KOPT-K1 (cell line): Measurements from ENCODE around the gene FAM83G.
"Not testable (repeated sequence)": the region's sequence is repeated elsewhere in the genome, so short reads cannot be mapped to it uniquely, and the experiment has no call there.

ENCODE experiments used
- H3K27ac ChIP-seq: fragments of 200-600 bp; sonication (generic); 2 replicates; pipeline ENCODE4 v1.5.1; 2016; ENCODE audit warnings: antibody characterized with exemption, mild to moderate bottlenecking, low read depth, low read length; ENCODE audit not compliant: poor library complexity, severe bottlenecking
- H3K36me3 ChIP-seq: fragments of 200-600 bp; sonication (generic); 2 replicates; pipeline ENCODE4 v1.5.1; 2017; ENCODE audit warnings: antibody characterized with exemption, mild to moderate bottlenecking, low read length, moderate library complexity; ENCODE audit not compliant: insufficient read depth
- H3K9me3 ChIP-seq: fragments of 200-600 bp; sonication (generic); 2 replicates; pipeline ENCODE4 v1.5.1; 2017; ENCODE audit warnings: antibody characterized with exemption, low read length, mild to moderate bottlenecking; ENCODE audit not compliant: insufficient read depth, poor library complexity, severe bottlenecking

FAM83G gene

DNA sequence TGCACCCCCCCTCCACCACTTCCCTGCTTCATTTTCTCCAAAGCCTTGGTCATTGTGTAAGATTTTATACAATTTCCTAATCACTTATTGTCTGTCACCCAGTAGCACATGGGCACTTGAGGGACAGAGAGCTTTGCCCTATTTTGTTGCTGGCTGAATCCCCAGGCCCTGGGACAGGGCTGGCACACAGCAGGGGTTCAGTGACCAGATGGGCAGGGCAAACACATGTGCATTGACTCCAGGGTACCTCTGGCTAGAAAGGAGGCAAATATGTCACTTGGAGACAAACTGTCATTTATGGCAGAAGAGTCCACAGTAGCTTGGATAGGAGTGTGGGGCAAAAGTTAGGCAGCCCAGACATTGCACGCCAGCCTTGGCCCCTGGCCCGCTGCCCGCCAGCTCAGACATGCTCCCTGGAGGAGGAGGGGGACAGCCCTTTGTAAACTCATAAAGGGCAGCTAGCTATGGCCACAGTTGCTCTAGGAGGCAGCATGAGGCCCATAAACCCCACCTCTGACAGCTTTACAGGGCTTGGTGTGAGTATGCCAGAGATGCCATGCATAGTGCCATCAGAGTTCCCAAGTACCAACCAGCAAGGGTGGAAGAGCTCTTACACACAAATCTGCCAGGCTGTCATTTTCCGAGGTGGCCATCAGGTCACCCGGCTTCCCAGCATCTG lies 26.3 kb upstream of the FAM83G start:
- not testable (repeated sequence) for H3K27ac ChIP-seq, H3K36me3 ChIP-seq, H3K9me3 ChIP-seq

DNA sequence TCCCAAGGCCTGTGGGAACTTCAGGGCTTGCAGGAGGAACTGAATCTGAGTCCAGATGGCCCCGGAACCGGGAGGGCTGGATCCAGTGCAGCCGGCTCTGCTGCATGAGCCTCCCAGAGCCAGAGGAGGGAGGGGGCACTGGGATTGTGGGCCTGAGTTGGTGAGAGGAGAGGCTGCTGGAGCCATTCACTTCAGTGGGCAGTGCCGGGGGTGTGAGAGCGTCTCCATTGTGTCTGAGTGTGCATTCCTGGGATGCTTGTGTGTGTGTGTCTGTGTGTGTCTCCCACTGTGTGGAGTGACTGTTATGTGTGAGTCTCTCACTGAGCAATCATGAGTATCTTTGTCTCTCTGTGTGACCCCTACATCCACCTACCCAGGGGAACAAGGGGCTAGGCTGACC lies 25.2 kb upstream of the FAM83G start:
- H3K27ac ChIP-seq, H3K36me3 ChIP-seq: not testable (repeated sequence)

DNA sequence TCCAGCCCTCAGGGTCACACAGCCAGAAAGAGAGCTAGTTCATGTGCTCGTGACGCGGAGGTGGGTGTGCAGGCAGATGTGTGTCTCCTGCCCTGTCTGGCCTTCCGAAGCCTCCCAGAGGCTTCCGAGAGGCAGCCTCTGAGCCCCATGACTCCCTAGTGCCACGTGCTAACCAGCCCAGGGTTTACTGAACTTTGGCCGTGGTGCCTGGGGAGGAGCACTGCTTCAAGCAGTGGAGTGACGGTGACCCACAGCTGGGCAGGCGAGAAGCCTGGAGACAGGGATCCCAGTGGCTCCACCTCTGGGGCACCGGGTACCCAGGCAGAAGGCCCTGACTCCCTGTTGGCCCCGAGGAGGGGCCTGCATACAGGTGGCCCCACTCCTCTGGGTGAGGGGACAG lies 24.1 kb upstream of the FAM83G start:
- not testable (repeated sequence) for H3K27ac ChIP-seq, H3K9me3 ChIP-seq, H3K36me3 ChIP-seq

More for the DNA sequence above, 25.2 kb upstream of the FAM83G start:
- not testable (repeated sequence) for H3K9me3 ChIP-seq

DNA sequence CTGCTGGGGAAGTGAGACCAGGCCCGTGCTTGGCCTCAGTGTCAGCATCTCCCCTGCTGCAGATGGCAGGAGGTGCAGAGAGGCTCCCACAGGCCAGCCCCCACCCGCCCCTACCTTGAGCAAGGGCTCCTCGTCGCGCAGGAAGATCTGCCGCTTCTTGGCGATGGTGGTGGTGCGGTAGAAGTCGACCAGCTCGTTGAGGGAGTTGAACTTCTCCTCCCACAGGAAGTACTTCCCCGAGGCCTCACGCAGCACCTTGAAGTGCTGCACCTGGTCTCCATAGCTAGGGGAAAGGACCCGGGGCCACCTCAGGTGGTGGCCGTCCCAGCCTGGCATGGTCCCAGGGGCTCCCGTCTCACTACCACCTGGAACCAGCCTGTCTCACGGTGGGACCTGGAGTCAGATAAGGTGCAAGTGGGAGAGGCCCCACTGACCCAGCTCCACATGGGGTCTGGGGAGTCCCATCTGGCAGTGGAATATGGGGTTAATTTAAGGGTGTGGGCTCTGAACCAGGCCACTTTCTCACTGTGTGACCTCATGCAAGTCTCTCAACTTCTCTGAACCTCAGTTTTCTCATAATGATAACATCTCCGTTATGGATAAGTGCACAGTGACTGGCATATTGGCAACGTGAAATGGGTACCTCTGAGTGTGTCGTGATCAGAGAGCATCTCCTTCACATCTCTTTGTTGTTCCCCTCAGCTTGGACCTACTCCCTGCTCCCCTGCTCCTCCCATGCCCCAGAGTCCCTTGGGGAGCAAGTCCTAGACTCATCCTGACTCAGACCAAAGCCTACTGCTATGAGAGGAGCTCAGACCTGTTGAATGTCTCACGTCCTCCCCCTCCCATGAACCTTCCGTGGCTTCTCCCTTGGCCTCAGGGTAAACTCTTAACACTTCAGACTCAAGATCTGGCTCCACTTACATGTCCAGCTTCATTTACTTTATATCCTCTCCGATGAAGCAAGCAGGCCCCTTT lies 19.8 kb upstream of the FAM83G start:
- H3K9me3 ChIP-seq, result no peaks in the 10 kb centered on the region
- peaks cover 25% of the 10 kb centered on the region for H3K36me3 ChIP-seq
- H3K27ac ChIP-seq, result peak overlapping the region; percentile 33

DNA sequence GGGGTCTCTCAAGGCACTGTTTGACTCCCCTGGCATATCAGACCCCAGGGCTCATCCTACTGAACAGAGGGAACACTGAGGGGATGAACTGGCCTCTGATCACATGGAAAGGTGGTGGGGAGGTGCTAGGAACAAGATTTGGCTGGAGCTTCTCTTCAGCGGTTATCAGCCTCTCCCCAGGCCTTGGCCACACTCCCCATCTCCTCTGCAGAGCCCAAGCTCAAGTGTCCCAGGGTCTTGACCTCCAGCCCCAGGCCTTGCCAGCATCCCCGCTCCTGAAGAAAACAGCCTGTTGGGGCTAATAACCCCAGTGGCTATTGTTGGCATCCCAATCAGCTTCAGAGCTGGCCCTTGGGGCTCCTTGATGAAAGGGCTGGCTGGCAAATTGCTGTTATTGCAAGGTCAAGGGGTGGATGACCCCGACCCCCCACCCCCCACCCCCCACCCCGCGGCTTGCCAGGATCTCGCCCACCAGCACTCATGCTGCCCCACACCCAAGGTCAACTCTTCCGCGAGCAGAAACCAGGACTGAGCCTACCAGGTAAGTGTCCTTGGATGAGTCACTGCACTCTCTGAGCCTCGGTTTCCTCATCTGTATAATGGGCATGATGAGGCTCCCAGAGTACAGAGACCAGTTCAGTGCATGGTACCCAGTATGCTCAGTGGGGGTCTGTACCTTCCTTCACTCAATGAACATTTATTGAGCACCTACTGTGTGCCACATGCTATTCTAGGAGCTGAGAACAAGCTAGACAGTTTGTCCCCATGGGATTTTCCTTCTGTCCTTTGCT lies 18.8 kb upstream of the FAM83G start:
- Histone ChIP-seq H3K9me3 (no peaks in the 10 kb centered on the region), H3K27ac (peak overlapping the region; percentile 33), H3K36me3 (peaks cover 25% of the 10 kb centered on the region)

DNA sequence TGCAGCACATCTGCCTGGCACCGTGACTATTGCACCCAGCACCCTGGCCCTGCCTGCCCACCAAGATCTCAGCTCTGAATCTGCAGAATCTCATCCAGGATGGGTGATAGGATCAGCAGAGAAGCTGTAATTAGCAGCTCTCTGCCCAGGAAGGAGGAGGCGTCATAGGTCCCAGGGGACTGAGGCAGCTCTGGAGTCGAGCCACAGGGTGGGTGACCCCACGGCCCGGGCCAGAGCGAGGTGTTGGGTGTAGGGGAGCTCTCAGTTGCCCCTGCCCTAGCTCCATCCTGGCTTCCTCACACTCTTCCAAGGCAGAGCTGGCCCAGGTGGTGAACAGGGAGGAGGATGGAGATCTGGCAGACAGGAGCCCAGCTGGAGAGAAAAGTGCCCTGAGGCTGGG lies 18.2 kb upstream of the FAM83G start:
- peaks cover 25% of the 10 kb centered on the region for H3K36me3 ChIP-seq
- H3K27ac ChIP-seq, result no peak overlapping the region
- H3K9me3 ChIP-seq, result no peaks in the 10 kb centered on the region

DNA sequence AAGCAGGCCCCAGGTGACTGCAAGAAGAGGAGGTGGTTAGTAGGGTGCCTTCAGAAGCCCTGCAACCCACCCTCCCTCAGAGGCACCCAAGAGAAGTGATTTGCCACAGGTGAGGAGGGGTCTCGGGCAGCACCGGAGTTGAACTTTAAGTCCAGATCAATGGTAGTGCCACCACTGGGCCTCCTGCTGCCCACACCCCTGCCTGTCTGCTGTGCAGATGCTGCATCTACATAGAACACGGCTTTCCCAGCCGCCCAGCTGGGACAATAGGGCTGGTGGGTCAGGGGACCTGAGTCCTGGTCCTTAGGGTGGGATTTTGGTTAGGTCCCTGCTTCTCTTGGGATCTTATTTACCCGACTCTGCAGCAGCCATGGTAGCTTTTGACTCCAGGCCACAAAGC lies 17.6 kb upstream of the FAM83G start:
- Histone ChIP-seq H3K9me3 (no peaks in the 10 kb centered on the region), H3K27ac (no peak overlapping the region), H3K36me3 (peaks cover 25% of the 10 kb centered on the region)

- peaks cover 25% of the 10 kb centered on the region for H3K36me3 ChIP-seq
- no peaks in the 10 kb centered on the region for H3K9me3 ChIP-seq
- no peak overlapping the region for H3K27ac ChIP-seq
Observed at GRCh38 chr17:19021622-19022083, 17.1 kb upstream of the FAM83G start.

DNA sequence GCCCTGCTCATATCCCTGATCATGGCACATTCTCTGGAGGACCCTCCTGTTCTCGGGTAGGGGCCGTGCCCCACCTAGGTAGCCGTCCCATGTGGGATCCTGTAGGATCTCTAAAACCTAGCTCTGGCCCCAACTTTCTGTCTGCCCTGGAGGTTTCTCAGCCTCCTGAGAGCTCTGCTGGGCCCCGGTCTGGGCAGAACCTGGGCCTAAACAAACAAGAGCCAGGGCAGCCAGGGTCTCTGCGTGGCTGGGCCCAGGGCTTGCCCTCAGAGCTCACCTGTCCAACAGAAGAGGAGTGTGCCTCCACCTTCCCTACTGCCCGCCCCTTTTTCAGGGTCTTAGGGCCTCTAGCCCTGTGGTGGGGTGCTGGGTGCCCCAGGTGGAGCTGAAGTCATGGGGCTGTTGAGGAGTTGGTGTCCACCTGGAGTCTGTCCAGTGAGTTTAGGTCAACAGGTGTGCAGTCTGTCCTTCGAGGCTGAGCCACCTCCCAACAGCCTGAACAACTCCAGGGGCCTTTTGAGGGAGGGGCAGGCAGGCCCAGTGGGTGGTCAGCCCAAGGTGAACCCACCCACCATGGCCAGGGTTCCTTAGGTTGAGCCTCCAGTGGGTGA lies 16.6 kb upstream of the FAM83G start:
- H3K36me3 ChIP-seq, result peaks cover 25% of the 10 kb centered on the region

GRCh38 chr17:19020016-19020415 lies 15.5 kb upstream of the FAM83G start:
- peaks cover 25% of the 10 kb centered on the region for H3K36me3 ChIP-seq
- H3K27ac ChIP-seq, result no peak overlapping the region
- H3K9me3 ChIP-seq, result no peaks in the 10 kb centered on the region

More for the DNA sequence above, 16.6 kb upstream of the FAM83G start:
- not testable (repeated sequence) for H3K27ac ChIP-seq, H3K9me3 ChIP-seq

DNA sequence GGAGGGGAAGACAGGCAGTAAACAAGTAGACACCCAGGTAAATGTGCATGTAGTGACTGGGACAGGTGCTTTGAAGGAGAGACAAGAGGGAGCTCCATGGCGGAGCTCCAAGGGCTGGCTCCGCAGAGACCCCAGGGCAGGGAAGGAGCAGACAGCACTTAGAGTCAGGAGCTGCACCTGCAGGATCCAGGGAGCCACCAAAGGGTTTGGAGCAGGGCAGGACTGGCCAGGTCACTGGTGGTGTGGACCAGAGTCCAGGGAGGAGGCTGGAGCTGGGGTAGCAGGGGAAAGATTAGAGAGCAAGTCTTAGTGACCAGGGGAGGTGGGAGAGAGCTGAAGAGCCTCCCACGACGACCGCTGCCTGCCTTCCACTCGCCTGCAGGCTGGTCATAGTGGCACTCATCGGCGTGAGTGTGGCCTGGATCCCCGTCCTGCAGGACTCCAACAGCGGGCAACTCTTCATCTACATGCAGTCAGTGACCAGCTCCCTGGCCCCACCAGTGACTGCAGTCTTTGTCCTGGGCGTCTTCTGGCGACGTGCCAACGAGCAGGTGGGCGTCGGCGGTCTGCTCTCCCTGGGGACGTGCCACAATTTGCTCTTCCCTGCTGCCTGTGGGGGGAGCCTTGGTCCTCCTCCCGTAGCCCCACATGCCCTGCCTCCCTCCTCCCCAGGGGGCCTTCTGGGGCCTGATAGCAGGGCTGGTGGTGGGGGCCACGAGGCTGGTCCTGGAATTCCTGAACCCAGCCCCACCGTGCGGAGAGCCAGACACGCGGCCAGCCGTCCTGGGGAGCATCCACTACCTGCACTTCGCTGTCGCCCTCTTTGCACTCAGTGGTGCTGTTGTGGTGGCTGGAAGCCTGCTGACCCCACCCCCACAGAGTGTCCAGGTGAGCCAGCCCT lies 14.7 kb upstream of the FAM83G start:
- Histone ChIP-seq H3K27ac (no peak overlapping the region), H3K36me3 (peaks cover 25% of the 10 kb centered on the region), H3K9me3 (no peaks in the 10 kb centered on the region)

DNA sequence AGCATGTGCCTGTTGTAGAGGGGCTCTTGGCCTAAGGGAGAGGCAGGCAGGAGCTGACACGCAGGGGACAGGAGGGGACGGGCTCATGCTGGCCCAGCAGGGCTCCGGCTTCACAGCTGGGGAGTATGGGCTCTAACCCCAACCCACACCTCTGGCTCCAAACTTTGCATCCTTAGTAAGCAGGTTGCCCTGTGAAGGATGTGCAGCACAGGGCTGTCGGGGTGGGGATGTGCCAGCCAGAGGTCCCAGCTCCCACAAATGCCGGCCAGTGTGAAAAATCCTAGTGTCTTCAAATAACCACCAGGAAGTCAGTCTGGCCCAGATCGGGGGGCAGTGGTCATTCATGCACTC lies 14.0 kb upstream of the FAM83G start:
- Histone ChIP-seq H3K9me3 (no peaks in the 10 kb centered on the region), H3K36me3 (peaks cover 25% of the 10 kb centered on the region), H3K27ac (no peak overlapping the region)

DNA sequence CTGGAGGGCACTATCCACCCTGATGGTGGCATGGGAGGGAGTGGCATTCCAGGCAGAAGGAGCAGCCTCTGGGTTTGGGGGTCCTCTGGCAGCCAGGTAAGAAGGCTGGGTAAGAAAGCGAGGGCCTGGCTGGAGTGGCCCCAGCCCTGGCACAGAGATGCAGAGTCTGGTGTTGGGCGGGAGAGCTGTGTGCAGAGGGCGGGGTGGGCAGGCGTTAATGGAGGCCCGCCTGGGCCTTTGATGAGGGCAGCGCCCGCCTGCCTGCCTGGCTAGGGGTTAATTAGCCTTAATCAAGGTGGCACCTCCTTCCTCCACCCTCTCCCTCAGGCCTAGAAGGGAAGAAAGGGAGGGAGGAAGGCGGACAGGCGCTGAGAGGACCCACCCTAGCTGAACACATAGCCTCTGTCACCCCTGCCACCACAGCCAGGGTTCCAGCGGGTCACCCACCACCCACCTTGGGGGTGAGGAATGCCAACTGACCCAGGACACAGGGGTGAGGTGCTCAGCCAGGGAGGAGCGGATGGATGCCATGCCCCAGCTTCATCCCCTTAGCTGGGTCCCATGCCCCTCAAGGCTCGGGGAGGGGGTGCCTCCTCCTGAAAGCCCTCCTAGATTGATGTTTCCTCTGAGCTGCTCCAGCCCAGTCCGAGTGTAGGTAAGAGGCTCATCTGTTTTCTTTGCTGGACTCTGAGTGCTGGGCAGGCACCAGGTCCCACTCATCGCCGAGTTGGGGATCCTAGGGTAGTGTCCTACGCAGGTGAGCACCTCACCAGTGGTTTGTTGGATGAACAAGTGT lies 13.4 kb upstream of the FAM83G start:
- Histone ChIP-seq H3K9me3 (no peaks in the 10 kb centered on the region), H3K36me3 (peaks cover 23% of the 10 kb centered on the region), H3K27ac (no peak overlapping the region)
